ENCODE results near the gene LIPN. TPM values are rescaled to one million over a fixed set of nuclear protein-coding genes. Genes with fewer than 3 reads are reported as not detected.
"Not testable (repeated sequence)": the region's sequence is repeated elsewhere in the genome, so short reads cannot be mapped to it uniquely, and the experiment has no call there.

LIPN gene
- total and polyA plus RNA-seq, 2 experiments from 2014 or later: not detected

DNA sequence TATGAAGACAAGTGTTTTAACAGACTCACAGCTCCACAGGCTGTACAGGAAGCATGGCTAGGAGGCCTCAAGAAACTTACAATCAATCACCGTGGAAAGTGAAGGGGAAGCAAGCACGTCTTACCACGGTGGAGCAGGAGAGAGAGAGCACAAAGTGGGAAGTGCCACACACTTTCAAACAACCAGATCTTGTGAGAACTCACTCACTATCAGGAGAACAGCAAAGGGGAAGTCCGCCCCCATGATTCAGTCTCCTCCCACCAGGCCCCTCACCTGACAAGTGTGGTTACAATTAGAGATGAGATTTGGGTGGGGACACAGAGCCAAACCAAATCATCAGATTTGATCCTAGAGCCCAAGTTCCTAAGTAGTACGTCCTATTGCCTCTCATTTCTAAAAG lies 17.9 kb upstream of the LIPN start:
- H3K27me3 ChIP-seq (ENCODE audit: insufficient read depth); H3K4me3 Mint-ChIP-seq; H2AFZ ChIP-seq; H3K4me1 ChIP-seq (ENCODE audit: insufficient read depth); H3K27ac Mint-ChIP-seq; H4K20me1 ChIP-seq (replicated peaks; ENCODE audit: insufficient read depth); H3K27ac ChIP-seq (ENCODE audit: low read depth); H3F3A ChIP-seq (replicated peaks; ENCODE audit: low read depth); H3K36me3 Mint-ChIP-seq (ENCODE audit: low read depth); H3K4me2 ChIP-seq; H3K4me1 Mint-ChIP-seq; DNase-seq (ENCODE audit: low spot score); H3K79me2 ChIP-seq (replicated peaks; ENCODE audit: insufficient read depth); ATAC-seq; H3K4me3 ChIP-seq; H3K27me3 Mint-ChIP-seq (ENCODE audit: insufficient read depth, low read depth, poor library complexity); H3K9me3 Mint-ChIP-seq; H3K36me3 ChIP-seq (ENCODE audit: insufficient read depth); H3K9me2 ChIP-seq (ENCODE audit: insufficient read depth): not testable (repeated sequence)

DNA sequence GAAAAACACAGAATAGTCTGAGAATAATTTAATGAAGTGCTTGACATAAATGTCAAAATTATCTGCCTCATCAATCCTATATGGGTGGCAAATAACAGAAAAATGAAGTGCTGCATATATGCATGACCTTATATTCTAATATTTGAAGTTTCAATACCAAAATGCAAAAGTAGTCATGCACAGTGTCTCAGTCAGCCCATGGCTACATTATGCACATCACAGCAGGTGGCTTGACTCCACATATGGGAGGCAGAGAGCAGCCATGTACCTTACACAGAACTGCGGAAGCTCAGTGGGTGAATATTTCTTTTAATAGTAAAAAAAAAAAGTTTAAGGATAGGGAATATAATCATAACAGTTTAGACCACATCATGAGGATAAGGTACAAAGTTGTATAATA lies 17.4 kb upstream of the LIPN start:
- Histone ChIP-seq H3K27ac (ENCODE audit: low read depth) (no peak overlapping the region), H2AFZ (no peak overlapping the region), H3K4me1 (ENCODE audit: insufficient read depth) (no peaks in the 10 kb centered on the region), H3K4me3 (no peak overlapping the region), H4K20me1 (replicated peaks; ENCODE audit: insufficient read depth) (no peaks in the 10 kb centered on the region), H3K36me3 (ENCODE audit: insufficient read depth) (no peaks in the 10 kb centered on the region), H3K4me2 (no peak overlapping the region), H3K79me2 (replicated peaks; ENCODE audit: insufficient read depth) (no peaks in the 10 kb centered on the region), H3K27me3 (ENCODE audit: insufficient read depth) (no peaks in the 10 kb centered on the region), H3K9me2 (ENCODE audit: insufficient read depth) (no peaks in the 10 kb centered on the region), H3F3A (replicated peaks; ENCODE audit: low read depth) (no peaks in the 10 kb centered on the region)
- TF ChIP-seq, protein P1, sequence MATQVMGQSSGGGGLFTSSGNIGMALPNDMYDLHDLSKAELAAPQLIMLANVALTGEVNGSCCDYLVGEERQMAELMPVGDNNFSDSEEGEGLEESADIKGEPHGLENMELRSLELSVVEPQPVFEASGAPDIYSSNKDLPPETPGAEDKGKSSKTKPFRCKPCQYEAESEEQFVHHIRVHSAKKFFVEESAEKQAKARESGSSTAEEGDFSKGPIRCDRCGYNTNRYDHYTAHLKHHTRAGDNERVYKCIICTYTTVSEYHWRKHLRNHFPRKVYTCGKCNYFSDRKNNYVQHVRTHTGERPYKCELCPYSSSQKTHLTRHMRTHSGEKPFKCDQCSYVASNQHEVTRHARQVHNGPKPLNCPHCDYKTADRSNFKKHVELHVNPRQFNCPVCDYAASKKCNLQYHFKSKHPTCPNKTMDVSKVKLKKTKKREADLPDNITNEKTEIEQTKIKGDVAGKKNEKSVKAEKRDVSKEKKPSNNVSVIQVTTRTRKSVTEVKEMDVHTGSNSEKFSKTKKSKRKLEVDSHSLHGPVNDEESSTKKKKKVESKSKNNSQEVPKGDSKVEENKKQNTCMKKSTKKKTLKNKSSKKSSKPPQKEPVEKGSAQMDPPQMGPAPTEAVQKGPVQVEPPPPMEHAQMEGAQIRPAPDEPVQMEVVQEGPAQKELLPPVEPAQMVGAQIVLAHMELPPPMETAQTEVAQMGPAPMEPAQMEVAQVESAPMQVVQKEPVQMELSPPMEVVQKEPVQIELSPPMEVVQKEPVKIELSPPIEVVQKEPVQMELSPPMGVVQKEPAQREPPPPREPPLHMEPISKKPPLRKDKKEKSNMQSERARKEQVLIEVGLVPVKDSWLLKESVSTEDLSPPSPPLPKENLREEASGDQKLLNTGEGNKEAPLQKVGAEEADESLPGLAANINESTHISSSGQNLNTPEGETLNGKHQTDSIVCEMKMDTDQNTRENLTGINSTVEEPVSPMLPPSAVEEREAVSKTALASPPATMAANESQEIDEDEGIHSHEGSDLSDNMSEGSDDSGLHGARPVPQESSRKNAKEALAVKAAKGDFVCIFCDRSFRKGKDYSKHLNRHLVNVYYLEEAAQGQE (IDR thresholded peaks at IDR 0.05; ENCODE audit: unreplicated experiment): no peak
- TF ChIP-seq, protein P2, sequence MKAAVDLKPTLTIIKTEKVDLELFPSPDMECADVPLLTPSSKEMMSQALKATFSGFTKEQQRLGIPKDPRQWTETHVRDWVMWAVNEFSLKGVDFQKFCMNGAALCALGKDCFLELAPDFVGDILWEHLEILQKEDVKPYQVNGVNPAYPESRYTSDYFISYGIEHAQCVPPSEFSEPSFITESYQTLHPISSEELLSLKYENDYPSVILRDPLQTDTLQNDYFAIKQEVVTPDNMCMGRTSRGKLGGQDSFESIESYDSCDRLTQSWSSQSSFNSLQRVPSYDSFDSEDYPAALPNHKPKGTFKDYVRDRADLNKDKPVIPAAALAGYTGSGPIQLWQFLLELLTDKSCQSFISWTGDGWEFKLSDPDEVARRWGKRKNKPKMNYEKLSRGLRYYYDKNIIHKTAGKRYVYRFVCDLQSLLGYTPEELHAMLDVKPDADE (IDR thresholded peaks at IDR 0.05): no peak
- H3K9me3 Mint-ChIP-seq: no peaks in the 10 kb centered on the region
- DNase-seq (ENCODE audit: low spot score) (no peak), ATAC-seq (no peak)
- no peaks in the 10 kb centered on the region for H3K27me3 Mint-ChIP-seq (ENCODE audit: insufficient read depth, low read depth, poor library complexity)
- H3K27ac Mint-ChIP-seq: no peak overlapping the region
- H3K4me3 Mint-ChIP-seq: no peak overlapping the region
- H3K36me3 Mint-ChIP-seq (ENCODE audit: low read depth): no peaks in the 10 kb centered on the region
- H3K4me1 Mint-ChIP-seq: no peaks in the 10 kb centered on the region; the same call in 2 of the 3 replicates

DNA sequence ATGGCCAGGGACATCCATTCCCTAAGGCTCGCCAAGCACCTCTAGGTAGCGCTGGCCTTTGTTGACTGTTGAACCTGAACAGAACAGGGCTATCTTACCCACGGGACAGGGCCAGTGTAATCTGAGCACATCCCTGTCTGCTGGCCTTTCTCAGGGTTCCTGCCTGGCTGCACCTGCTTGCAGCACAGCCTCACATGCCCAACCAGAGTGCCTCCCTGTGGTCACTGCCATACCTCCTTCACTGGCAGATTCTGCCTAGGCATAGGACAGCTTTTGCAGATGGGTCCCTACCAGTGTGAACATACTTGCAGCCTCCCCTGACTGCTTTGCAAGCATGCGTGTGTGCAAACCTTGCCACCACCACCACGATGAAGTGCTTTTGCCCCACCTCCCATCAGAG lies 15.8 kb upstream of the LIPN start:
- Histone ChIP-seq H4K20me1 (replicated peaks; ENCODE audit: insufficient read depth) (no peaks in the 10 kb centered on the region), H3K79me2 (replicated peaks; ENCODE audit: insufficient read depth) (no peaks in the 10 kb centered on the region), H3K36me3 (ENCODE audit: insufficient read depth) (no peaks in the 10 kb centered on the region), H3K4me1 (ENCODE audit: insufficient read depth) (no peaks in the 10 kb centered on the region), H3K27ac (ENCODE audit: low read depth) (no peak overlapping the region), H3F3A (replicated peaks; ENCODE audit: low read depth) (no peaks in the 10 kb centered on the region), H3K9me2 (ENCODE audit: insufficient read depth) (no peaks in the 10 kb centered on the region), H3K27me3 (ENCODE audit: insufficient read depth) (no peaks in the 10 kb centered on the region), H2AFZ (no peak overlapping the region), H3K4me2 (no peak overlapping the region), H3K4me3 (no peak overlapping the region)
- DNase-seq (ENCODE audit: low spot score) (peak; percentile 46), ATAC-seq (peak; percentile 95)
- H3K27ac Mint-ChIP-seq: no peak overlapping the region
- no peaks in the 10 kb centered on the region for H3K27me3 Mint-ChIP-seq (ENCODE audit: insufficient read depth, low read depth, poor library complexity)
- no peaks in the 10 kb centered on the region; the same call in 2 of the 3 replicates for H3K4me1 Mint-ChIP-seq
- no peak overlapping the region for H3K4me3 Mint-ChIP-seq
- TF ChIP-seq EZH2phosphoT487 (IDR thresholded peaks at IDR 0.05; ENCODE audit: unreplicated experiment): no peak
- TF ChIP-seq, protein P3, sequence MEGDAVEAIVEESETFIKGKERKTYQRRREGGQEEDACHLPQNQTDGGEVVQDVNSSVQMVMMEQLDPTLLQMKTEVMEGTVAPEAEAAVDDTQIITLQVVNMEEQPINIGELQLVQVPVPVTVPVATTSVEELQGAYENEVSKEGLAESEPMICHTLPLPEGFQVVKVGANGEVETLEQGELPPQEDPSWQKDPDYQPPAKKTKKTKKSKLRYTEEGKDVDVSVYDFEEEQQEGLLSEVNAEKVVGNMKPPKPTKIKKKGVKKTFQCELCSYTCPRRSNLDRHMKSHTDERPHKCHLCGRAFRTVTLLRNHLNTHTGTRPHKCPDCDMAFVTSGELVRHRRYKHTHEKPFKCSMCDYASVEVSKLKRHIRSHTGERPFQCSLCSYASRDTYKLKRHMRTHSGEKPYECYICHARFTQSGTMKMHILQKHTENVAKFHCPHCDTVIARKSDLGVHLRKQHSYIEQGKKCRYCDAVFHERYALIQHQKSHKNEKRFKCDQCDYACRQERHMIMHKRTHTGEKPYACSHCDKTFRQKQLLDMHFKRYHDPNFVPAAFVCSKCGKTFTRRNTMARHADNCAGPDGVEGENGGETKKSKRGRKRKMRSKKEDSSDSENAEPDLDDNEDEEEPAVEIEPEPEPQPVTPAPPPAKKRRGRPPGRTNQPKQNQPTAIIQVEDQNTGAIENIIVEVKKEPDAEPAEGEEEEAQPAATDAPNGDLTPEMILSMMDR (conservative IDR thresholded peaks at IDR 0.05; ENCODE audit: low read depth in 2 of 2): peak in 1 of 2 experiments; percentile 59; a peak in 2 of 4 replicates
- H3K9me3 Mint-ChIP-seq: no peaks in the 10 kb centered on the region
- no peaks in the 10 kb centered on the region for H3K36me3 Mint-ChIP-seq (ENCODE audit: low read depth)

All from GM23338 (cell line).